Measurements from ENCODE around the gene CBFA2T3.

Gene CBFA2T3

GRCh38 chr16:88827727-88828126 is 149.3 kb downstream of the CBFA2T3 start:
- TF ChIP-seq CTCF (IDR thresholded peaks at IDR 0.05; ENCODE audit: control insufficient read depth, insufficient read depth, low read depth, low read length, missing control alignments), result no peak
- no peak overlapping the region for H3K4me3 ChIP-seq (ENCODE audit: control insufficient read depth, low read depth, low read length)
- DNase-seq (ENCODE audit: low read depth), result no peak

- TF ChIP-seq CTCF (IDR thresholded peaks at IDR 0.05; ENCODE audit: control insufficient read depth, insufficient read depth, low read depth, low read length, missing control alignments), result no peak
Observed at GRCh38 chr16:88826070-88826840, 150.8 kb downstream of the CBFA2T3 start.

DNA sequence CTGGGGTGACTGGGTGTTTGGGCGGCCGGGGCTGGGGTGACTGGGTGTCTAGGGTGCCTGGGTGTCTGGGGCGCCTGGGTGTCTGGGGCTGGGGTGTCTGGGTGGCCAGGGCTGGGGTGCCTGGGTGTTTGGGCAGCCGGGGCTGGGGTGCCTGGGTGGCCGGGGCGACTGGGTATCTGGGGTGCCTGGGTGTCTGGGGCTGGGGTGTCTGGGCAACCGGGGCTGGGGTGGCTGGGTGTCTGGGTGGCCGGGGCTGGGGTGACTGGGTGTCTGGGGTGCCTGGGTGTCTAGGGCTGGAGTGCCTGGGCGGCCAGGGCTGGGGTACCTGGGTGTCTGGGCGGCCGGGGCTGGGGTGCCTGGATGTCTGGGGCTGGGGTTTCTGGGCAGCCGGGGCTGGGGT is 151.9 kb downstream of the CBFA2T3 start:
- no peak for TF ChIP-seq CTCF (IDR thresholded peaks at IDR 0.05; ENCODE audit: control insufficient read depth, insufficient read depth, low read depth, low read length, missing control alignments)
- H3K4me3 ChIP-seq (ENCODE audit: control insufficient read depth, low read depth, low read length), result no peak overlapping the region
- no peak for DNase-seq (ENCODE audit: low read depth)

More at GRCh38 chr16:88826070-88826840, 150.8 kb downstream of the CBFA2T3 start:
- H3K4me3 ChIP-seq (ENCODE audit: control insufficient read depth, low read depth, low read length), result no peak overlapping the region
- DNase-seq (ENCODE audit: low read depth), result no peak
